Neural cell (in vitro differentiated cells): ENCODE data around the gene C11orf21. TPM values are rescaled to one million over a fixed set of nuclear protein-coding genes. Genes with fewer than 3 reads are reported as not detected.

Experiments
- H2AFZ ChIP-seq: fragments of 200-600, 300-800 bp; sonication (generic), shearing (Covaris generic); 2 replicates; pipeline ENCODE4 v1.6.0; 2014; ENCODE audit warnings: low read depth, mild to moderate bottlenecking, antibody characterized with exemption, low read length, moderate library complexity
- H3F3A ChIP-seq: fragments of 200-600 bp; shearing (Covaris generic); 2 replicates; pipeline ENCODE4 v1.6.1; 2016; ENCODE audit warnings: mild to moderate bottlenecking, moderate library complexity, mixed read lengths, antibody characterized with exemption, low read length; ENCODE audit not compliant: insufficient read depth, poor library complexity, severe bottlenecking
- H3K27ac ChIP-seq: fragments of 200-600, 300-800 bp; sonication (generic), shearing (Covaris generic); 2 replicates; pipeline ENCODE4 v1.5.1; 2014; ENCODE audit warnings: mild to moderate bottlenecking, low read length, moderate library complexity
- H3K27me3 ChIP-seq: fragments of 300-800, 200-600 bp; sonication (generic), shearing (Covaris generic); 2 replicates; pipeline ENCODE4 v1.6.0; 2014; ENCODE audit warnings: mild to moderate bottlenecking, low read depth, low read length, moderate library complexity; ENCODE audit not compliant: insufficient read depth
- H3K36me3 ChIP-seq: fragments of 300-800, 200-600 bp; sonication (generic), shearing (Covaris generic); 2 replicates; pipeline ENCODE4 v1.5.1; 2014; ENCODE audit warnings: mild to moderate bottlenecking, antibody characterized with exemption, low read length, moderate library complexity; ENCODE audit not compliant: insufficient read depth
- H3K4me2 ChIP-seq: fragments of 300-800, 200-600 bp; sonication (generic), shearing (Covaris generic); 2 replicates; pipeline ENCODE4 v1.6.0; 2014; ENCODE audit warnings: mild to moderate bottlenecking, low read length
- H3K4me3 ChIP-seq: fragments of 300-800, 200-600 bp; sonication (generic), shearing (Covaris generic); 2 replicates; pipeline ENCODE4 v1.5.1; 2014; ENCODE audit warnings: mild to moderate bottlenecking, low read length, moderate library complexity
- H3K79me2 ChIP-seq: fragments of 200-600 bp; shearing (Covaris generic); replicated peaks from 2 replicates; pipeline ENCODE4 v1.6.0; 2014; ENCODE audit warnings: mild to moderate bottlenecking, low read length, moderate library complexity; ENCODE audit not compliant: insufficient read depth
- H3K9ac ChIP-seq: fragments of 300-800, 200-600 bp; sonication (generic), shearing (Covaris generic); 2 replicates; pipeline ENCODE4 v1.6.1; 2016; ENCODE audit warnings: mild to moderate bottlenecking, low read length, mixed read lengths
- H3K9me2 ChIP-seq: fragments of 200-600 bp; shearing (Covaris generic); 2 replicates; pipeline ENCODE4 v1.6.1; 2016; ENCODE audit warnings: mild to moderate bottlenecking, low read length, mixed read lengths; ENCODE audit not compliant: insufficient read depth
- H3K9me3 ChIP-seq: fragments of 200-600, 300-800 bp; sonication (generic), shearing (Covaris generic); 2 replicates; pipeline ENCODE4 v1.6.1; 2016; ENCODE audit warnings: mild to moderate bottlenecking, mixed run types, low read length, moderate library complexity, mixed read lengths
- H4K20me1 ChIP-seq: fragments of 200-600 bp; shearing (Covaris generic); 2 replicates; pipeline ENCODE4 v1.6.1; 2016; ENCODE audit warnings: mild to moderate bottlenecking, mixed run types; ENCODE audit not compliant: insufficient read depth
- CTCF ChIP-seq: fragments of 450-650 bp; IDR thresholded peaks from 2 replicates; pipeline ENCODE4 v1.5.1; 2014; ENCODE audit warnings: antibody characterized with exemption, mild to moderate bottlenecking, moderate library complexity; ENCODE audit not compliant: poor library complexity, severe bottlenecking
- EP300 ChIP-seq: fragments of 450-650 bp; conservative IDR thresholded peaks from 2 replicates; pipeline ENCODE4 v1.6.1; 2014; ENCODE audit warnings: antibody characterized with exemption, mild to moderate bottlenecking, moderate library complexity; ENCODE audit not compliant: poor library complexity, severe bottlenecking
- EZH2 ChIP-seq: fragments of 200-600, 300-800 bp; shearing (Covaris generic), sonication (generic); IDR thresholded peaks from 2 replicates; pipeline ENCODE4 v1.6.1; 2014; ENCODE audit warnings: antibody characterized with exemption, low read length, borderline replicate concordance, mild to moderate bottlenecking; ENCODE audit not compliant: insufficient read depth, poor library complexity, severe bottlenecking
- MXI1 ChIP-seq: fragments of 450-650 bp; conservative IDR thresholded peaks from 2 replicates; pipeline ENCODE4 v1.6.1; 2014; ENCODE audit warnings: antibody characterized with exemption, mild to moderate bottlenecking; ENCODE audit not compliant: poor library complexity, severe bottlenecking
- POLR2AphosphoS5 ChIP-seq: IDR thresholded peaks from 2 replicates; pipeline ENCODE4 v1.6.1; 2012
- RAD21 ChIP-seq: fragments of 450-650 bp; conservative IDR thresholded peaks from 2 replicates; pipeline ENCODE4 v1.6.1; 2014; ENCODE audit warnings: antibody characterized with exemption, mild to moderate bottlenecking, moderate library complexity
- REST ChIP-seq: IDR thresholded peaks from 2 replicates; pipeline ENCODE4 v1.6.1; 2012; ENCODE audit warnings: borderline replicate concordance
- SMC3 ChIP-seq: fragments of 450-650 bp; conservative IDR thresholded peaks from 2 replicates; pipeline ENCODE4 v1.6.1; 2014; ENCODE audit warnings: antibody characterized with exemption, mild to moderate bottlenecking, moderate library complexity; ENCODE audit not compliant: poor library complexity
- TAF1 ChIP-seq: IDR thresholded peaks from 2 replicates; pipeline ENCODE4 v1.6.1; 2012; ENCODE audit warnings: low read depth
- polyA plus RNA-seq: library from polyadenylated mRNA; depleted of rRNA; stranded (reverse); fragments of >200 nt; gene quantifications from 2 replicates; pipeline ENCODE4 v1.2.3, GENCODE V29; 2014

C11orf21 gene
- polyA plus RNA-seq, 1 donor from 2014 or later, result not detected

GRCh38 chr11:2321311-2321683, 19.6 kb upstream of the C11orf21 start:
- Histone ChIP-seq H3K9me3 (no peaks in the 10 kb centered on the region), H3K9ac (no peak overlapping the region), H3F3A (no peaks in the 10 kb centered on the region), H3K36me3 (no peaks in the 10 kb centered on the region), H3K27ac (no peak overlapping the region), H3K4me3 (no peak overlapping the region), H2AFZ (no peak overlapping the region), H4K20me1 (no peaks in the 10 kb centered on the region), H3K9me2 (no peaks in the 10 kb centered on the region), H3K27me3 (no peaks in the 10 kb centered on the region), H3K4me2 (no peak overlapping the region), H3K79me2 (no peaks in the 10 kb centered on the region)
- no peak for TF ChIP-seq RAD21
- no peak for TF ChIP-seq SMC3
- TF ChIP-seq CTCF, result no peak
- TF ChIP-seq REST, result no peak
- no peak for TF ChIP-seq MXI1
- TF ChIP-seq EP300, result no peak

- H3K4me2 ChIP-seq, result no peak overlapping the region
- no peaks in the 10 kb centered on the region for H3K27me3 ChIP-seq
- H3K9ac ChIP-seq, result no peak overlapping the region
- H3K9me3 ChIP-seq, result no peaks in the 10 kb centered on the region
- H3K27ac ChIP-seq, result no peak overlapping the region
- no peaks in the 10 kb centered on the region for H3F3A ChIP-seq
- H2AFZ ChIP-seq, result no peak overlapping the region
- no peaks in the 10 kb centered on the region for H3K9me2 ChIP-seq
- no peaks in the 10 kb centered on the region for H3K36me3 ChIP-seq
- H4K20me1 ChIP-seq, result no peaks in the 10 kb centered on the region
- no peaks in the 10 kb centered on the region for H3K79me2 ChIP-seq
- TF ChIP-seq RAD21, result no peak
- TF ChIP-seq EZH2, result no peak
- TF ChIP-seq TAF1, result no peak
- TF ChIP-seq CTCF, result no peak
- TF ChIP-seq SMC3, result no peak
- no peak for TF ChIP-seq POLR2AphosphoS5
- no peak for TF ChIP-seq MXI1
- TF ChIP-seq EP300, result no peak
- TF ChIP-seq REST, result no peak
- H3K4me3 ChIP-seq, result no peak overlapping the region
These were observed 19.0 kb upstream of the C11orf21 start for GRCh38 chr11:2320568-2321310.
